ENCODE data around the gene CYSLTR1.

CYSLTR1 gene

GRCh38 chrX:78327370-78328086 is at the start of gene CYSLTR1:
Gene CYSLTR1, minus strand, starts transcription at chrX:78327611. Its CDS starts 53,865 bp downstream, at chrX:78273746.
- TF ChIP-seq CTCF (IDR thresholded peaks at IDR 0.05) (no peak), ZFX (IDR thresholded peaks at IDR 0.05; ENCODE audit: borderline replicate concordance) (no peak)
- no peak within 1 kb of the TSS for H3K27ac ChIP-seq

- H3K27ac ChIP-seq: no peak overlapping the region
- TF ChIP-seq ZFX (IDR thresholded peaks at IDR 0.05; ENCODE audit: borderline replicate concordance) (no peak), CTCF (IDR thresholded peaks at IDR 0.05) (no peak)
Measured at GRCh38 chrX:78377186-78377585, 49.8 kb upstream of the CYSLTR1 start.

- TF ChIP-seq ZFX (IDR thresholded peaks at IDR 0.05; ENCODE audit: borderline replicate concordance) (no peak), CTCF (IDR thresholded peaks at IDR 0.05) (no peak)
- H3K27ac ChIP-seq: no peak overlapping the region
Measured at GRCh38 chrX:78375894-78376293, 48.5 kb upstream of the CYSLTR1 start.

- no peak for TF ChIP-seq CTCF (IDR thresholded peaks at IDR 0.05)
- TF ChIP-seq ZFX (IDR thresholded peaks at IDR 0.05; ENCODE audit: borderline replicate concordance): no peak
- no peak overlapping the region for H3K27ac ChIP-seq
Measured at GRCh38 chrX:78366576-78366975, 39.2 kb upstream of the CYSLTR1 start.

- TF ChIP-seq CTCF (IDR thresholded peaks at IDR 0.05): no peak
- TF ChIP-seq ZFX (IDR thresholded peaks at IDR 0.05; ENCODE audit: borderline replicate concordance): no peak
- H3K27ac ChIP-seq: no peak overlapping the region
Measured at GRCh38 chrX:78357342-78358055, 30.1 kb upstream of the CYSLTR1 start.

GRCh38 chrX:78333521-78333920 is 6.1 kb upstream of the CYSLTR1 start:
- H3K27ac ChIP-seq: no peak overlapping the region
- TF ChIP-seq ZFX (IDR thresholded peaks at IDR 0.05; ENCODE audit: borderline replicate concordance) (no peak), CTCF (IDR thresholded peaks at IDR 0.05) (no peak)

- H3K27ac ChIP-seq: no peak overlapping the region
- TF ChIP-seq ZFX (IDR thresholded peaks at IDR 0.05; ENCODE audit: borderline replicate concordance) (no peak), CTCF (IDR thresholded peaks at IDR 0.05) (no peak)
Measured at GRCh38 chrX:78331708-78332107, 4.3 kb upstream of the CYSLTR1 start.
